ENCODE data around the gene DDAH2.

Gene DDAH2

DNA sequence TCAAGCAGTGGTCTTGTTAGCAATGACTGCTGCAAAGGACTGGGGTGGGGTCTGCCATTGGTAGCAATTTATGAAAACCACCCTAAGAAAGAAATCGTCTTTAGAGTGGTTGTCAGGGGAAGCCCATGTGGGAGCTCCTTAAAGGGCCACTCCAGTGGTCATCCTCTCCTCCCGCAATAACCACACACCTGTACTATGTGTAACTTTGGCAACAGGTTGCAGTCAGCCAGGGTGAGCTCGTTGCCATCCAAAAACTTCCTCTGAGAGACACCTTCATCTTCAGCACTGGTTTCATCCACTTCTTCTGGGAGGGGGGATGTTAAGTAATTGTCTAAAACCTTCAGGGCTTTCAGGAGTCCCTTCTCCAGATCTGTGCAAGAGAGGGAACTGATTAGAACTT, 2.9 kb upstream of the DDAH2 start:
- no peak for DNase-seq (ENCODE audit: low read depth)

DNA sequence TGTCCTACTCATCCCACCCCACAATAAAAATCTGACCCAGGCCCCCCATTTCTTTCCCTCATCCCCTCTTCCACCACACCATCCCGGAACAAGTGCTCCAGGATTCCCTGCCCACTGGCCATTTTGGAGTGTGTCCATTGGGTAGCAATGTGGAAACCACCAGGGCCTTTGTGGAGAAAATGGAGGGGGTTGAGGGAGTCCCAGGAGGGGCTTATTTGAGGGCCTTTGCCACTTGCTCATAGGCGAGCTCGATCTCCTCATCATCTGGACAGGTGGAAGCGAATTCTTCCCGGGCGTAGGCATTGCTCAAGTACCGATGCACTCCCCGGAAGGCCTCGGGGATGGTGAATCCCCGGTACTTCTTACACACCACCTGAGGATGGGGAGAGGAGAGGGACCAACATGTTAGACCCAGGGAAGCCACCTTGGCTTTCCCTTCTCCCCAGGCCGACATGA, 1.6 kb upstream of the DDAH2 start:
- DNase-seq (ENCODE audit: low read depth) = no peak

DNA sequence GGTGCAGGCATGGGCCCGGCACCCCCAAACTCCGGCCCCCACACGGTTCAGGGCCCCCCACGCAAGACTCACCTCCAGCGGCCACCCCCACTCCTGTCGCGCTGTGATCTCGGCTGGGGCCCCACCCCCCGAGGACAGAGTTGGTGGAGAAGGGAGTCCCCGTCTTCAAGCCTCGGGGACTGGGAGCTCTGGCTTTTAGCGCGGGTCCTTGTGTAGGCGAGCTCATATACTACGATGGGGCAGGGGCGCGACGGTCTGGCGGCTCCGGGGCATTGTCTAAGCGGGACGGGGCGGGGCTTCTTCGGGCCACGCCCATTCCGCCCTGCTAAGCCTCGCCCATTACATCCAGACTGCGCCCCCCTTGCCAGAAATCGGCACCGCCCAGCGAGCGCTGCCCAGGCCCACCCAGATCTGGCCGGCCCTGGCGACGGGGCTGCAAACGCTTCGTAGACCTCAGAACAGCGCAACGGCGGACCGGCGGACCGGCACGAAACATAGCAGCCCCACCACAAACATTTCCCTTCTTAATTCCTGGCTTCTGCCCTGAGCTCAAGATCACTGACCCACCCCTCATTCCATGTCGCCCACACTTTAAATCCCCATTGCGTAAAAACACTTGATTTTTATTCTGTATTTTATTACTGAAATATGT, 1.0 kb upstream of the DDAH2 start:
- peak; percentile 94 for DNase-seq (ENCODE audit: low read depth)

DNA sequence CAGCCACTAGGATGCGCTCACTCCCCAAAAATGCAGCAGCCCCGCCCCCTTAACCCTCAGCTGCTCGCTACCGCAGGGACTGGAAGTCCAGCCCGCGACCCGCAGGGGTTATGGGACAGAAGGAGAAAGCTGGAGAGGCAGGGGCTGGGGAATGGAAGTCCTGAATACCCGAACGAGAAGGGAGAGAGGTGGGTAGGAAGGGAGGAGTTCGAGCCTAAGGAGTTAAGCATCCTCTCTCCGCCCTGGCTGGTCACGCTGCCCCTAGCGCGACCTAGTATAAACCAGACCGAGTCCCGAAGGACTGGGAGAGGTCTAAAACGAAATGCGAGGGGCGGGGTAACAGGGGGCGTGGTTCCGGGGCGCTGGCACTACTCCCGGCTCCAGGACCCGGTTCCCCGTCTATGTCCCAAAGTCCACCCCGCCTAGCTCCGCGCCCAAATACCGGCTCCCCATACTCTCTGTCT, 448 bp upstream of the DDAH2 start:
- DNase-seq (ENCODE audit: low read depth) = peak; percentile 92

DNA sequence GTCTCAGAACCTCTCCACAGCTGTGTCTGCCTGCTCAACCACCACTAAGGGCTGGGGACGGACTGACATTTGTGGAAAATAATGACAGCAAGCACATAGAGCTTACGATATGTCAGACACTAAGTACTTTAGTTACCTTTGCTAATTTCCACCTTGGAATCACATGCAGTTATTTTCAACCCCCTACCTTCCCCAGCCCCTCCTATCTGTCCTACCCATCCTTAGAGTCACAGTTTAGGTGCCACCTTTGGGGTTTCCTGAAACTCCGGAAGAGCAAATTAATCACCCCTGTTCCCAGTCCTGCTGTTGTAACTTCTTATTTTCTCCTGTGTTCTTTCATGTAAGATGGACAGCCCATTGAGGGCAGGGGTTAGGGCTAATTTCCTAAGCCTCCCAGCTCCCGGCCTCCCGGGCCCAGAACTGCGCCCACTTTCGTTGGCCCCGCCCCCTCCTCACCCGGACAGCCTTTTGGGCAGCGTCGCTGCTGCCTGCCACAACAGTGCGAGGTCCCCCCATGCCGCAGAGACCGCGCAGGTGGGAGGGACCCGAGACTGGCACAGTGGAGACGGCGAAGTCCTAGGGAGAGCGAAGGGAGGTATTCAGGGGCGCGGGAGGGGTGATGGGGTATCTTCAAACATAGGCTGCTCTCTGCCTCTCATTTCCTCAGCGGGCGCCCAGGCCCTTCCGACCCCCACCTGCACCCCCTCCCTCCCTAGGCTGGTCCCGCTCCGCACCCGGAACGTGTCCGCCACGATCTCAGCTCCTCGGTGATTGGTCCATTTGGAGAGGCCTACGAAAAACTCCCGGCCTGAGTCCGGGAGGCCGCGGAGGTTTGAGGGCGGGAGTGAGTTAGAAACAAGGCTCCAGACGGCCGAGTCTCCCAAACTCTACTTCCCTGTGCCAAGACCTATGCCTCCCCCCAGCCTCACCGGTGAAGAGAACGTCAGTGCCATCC, 1.1 kb downstream of the DDAH2 start:
- DNase-seq (ENCODE audit: low read depth) = no peak

DNA sequence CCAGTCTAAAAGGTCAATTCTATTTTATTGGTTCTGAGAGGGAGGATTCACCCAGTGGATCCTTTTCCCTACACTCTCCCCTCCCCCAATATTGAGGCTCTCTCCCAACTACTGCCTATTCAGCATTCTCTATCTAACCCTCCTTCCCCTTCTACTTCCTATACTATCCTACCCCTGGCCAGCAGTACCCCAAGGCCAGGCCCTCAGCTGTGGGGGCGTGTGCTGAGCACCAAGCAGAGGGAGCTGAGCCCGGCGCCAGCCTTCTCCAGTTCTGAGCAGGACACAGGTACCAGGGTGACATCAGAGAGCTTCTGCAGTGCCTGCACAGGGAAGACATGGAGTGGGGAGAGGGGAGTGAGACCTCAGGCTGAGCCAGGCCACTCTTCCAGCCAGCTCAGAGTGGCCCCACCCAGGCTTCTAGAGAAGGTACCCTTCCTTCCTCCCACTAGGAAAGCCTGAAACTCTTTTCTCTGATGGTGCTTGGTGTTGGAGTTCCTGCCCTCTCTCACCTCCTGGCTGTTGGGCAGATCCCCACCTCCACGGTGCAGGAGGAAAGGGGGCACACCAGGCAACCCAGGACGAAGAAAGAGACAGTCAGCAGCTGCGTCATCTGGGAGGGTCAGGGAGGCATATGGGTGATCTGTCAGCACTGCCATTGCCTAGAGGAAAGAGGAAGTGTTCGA, 1.9 kb downstream of the DDAH2 start:
- DNase-seq (ENCODE audit: low read depth) = no peak

DNA sequence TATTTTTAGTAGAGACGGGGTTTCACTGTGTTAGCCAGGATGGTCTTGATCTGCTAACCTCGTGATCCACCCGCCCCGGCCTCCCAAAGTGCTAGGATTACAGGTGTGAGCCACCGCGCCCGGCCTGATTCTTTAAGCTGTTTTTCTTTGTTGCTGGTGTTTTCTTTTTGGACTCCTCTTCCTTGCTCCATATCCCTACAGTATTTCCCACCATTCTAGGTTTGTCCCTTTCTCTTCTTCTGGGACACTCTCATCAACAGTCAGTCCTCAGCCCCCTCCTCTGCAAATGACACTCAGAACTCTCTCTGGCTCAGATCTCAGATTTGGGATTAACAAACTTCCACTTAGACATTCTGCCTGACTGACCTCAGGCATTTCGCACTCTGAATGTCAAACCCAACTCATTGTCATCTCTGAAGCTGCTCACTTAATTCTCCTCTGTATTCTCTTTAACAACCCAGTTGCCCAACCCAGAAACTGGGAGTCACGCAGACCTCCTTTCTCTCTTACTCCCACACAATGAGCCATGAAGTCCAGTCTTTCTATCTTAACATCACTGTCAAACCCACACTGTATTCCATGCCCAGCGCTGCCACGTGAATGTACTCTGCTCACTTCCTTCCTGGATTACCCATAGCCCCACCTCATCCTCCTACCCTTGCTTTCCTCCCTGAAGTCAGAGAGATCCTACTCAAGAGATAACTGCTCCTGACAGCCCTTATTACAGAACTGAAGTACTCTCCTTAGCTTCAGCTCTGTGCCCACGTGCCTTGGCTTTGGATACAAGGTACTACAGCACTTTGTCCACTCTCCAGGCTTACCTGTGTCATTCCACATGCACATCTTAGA, 3.4 kb downstream of the DDAH2 start:
- DNase-seq (ENCODE audit: low read depth) = no peak

DNA sequence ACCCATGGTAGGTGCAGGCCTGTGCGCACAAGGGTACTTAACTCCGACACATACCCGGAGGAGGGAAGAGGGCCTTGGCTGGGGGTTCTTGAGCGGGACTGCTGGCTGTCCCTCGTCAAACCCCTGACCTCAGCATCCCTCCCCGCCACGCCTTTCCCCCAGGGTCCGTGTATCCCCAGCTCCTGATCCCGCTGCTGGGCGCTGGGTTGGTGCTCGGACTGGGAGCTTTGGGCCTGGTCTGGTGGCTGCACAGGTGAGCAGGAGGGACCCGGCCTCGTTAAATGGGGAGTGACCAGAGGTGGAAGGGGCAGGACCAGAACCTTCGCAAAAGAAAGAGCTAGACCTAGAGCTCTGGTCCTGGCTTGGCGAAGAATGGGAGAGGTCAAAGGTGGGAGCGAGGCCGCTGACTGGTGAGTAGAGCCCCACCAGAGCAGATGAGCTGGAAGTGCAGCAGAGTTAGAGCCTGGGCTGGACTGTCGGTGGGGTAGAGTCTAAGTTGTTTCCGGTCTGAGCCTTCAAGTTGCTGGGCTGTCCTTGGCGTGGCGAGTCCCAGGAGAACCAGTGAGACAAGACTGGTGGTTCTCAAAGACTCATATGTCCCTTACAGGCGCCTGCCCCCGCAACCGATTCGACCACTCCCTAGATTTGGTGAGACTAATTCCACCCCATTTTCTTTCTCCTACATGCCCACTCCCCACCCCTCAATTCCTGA, 5.0 kb downstream of the DDAH2 start:
- no peak for DNase-seq (ENCODE audit: low read depth)

DNA sequence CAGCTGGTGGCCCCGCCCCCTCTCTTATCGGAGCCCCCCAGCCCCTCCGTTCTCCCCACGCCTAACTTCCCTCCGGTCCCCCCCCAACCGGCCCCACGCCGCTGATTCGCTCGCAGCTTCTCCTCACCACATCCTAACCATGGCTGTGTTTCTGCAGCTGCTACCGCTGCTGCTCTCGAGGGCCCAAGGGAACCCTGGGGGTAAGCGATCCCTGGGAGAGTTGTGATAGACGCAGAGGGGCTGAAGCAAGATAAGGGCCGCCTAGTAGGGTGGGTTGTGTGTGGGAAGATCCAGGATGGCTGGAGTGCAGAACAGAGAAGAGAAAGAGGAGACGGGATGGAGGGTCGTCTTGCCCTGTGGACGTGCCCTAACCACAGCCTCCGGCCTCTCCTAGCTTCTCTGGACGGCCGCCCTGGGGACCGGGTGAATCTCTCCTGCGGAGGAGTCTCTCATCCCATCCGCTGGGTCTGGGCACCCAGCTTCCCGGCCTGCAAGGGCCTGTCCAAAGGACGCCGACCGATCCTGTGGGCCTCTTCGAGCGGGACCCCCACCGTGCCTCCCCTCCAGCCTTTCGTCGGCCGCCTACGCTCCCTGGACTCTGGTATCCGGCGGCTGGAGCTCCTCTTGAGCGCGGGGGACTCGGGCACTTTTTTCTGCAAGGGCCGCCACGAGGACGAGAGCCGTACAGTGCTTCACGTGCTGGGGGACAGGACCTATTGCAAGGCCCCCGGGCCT, 5.7 kb downstream of the DDAH2 start, which contains the start of gene MPIG6B:
Gene MPIG6B (plus strand): TSS at position 129 of the 735 bp plus-strand sequence. CDS start 11 bp downstream, at position 140.
- DNase-seq (ENCODE audit: low read depth) = no peak

DNA sequence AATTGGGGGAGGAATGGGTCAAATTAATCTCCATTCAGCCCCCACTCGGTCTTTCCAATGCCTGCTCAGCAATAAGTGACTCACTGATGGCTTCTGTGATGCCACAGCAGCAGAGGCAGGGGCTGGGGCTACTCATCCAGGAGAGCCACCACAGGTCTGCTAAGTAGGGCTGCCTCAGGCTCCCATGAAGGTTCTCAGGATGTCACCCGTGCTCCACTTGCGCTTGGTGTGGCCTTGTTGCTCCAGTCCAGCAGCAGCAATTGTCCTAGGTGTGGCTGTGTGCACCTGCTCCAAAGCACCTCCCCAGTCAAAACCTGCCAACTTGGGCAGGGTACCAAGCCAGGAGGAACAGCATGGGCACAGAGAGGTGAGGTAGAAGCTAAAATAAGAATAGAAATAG, 6.9 kb downstream of the DDAH2 start:
- DNase-seq (ENCODE audit: low read depth) = no peak

DNA sequence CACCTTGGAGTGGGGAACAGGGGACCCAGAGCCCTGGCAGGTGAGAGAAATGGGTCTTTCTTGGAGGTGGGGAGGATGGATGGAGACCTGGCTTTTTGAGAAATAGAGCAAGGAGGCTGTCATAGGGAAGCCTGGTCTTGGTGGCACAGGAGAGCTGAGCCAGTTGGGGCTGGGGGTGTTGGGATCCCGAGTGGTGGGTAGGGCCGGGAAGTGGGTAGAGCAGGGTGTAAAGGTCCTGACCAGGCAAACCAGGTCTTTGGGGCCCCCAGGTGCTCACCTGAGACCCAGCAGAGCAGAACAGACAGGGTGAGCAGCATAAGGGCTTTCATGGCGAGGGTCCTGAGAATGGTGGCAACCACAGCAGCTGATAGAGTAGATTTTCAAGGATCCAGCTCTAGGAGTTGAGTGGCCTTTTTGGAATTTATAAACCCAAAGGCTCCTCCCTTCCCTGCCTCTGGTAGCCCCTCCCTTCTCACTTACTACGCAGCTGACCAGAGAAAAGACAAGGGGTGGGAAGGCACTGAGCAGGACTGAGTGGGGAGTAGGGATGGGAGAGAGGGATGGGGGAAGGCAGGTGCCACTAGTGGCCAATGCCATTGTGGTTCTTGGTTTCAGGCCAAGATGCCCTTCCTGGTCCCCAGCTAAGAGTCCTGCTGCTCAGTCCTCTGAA, 7.6 kb downstream of the DDAH2 start, which contains the start of gene LY6G6C:
Gene LY6G6C (minus strand): TSS at position 396 of the 670 bp plus-strand sequence. CDS start 67 bp downstream, at position 329.
- DNase-seq (ENCODE audit: low read depth) = no peak

DNA sequence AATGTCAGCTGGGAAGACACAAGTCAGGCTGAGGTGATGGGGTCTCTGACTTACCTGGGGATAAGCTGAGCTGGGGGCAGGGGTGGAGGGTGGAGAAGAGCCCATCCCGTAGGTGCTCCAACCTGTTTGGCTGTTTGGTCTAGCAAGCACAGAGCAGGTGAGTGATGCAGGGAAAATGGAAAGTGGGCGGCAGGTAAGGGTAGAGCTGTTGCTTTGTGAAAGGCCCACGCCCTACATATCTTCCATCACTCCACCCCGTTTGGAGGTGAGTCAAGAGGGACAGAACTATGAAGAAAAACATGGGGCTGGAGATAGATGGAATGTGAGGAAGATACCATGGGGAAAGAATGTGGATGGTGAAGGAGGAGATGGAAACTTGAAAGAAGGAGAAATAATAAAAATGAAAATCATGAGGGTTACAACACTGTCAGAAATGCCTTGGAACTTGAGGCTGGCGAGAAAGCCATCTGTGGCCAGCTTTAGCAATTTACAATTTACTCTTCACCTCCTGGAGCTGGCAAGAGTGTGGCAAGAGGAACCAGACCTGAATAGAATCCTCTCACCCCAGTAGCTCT, 8.8 kb downstream of the DDAH2 start:
- DNase-seq (ENCODE audit: low read depth) = no peak

DNA sequence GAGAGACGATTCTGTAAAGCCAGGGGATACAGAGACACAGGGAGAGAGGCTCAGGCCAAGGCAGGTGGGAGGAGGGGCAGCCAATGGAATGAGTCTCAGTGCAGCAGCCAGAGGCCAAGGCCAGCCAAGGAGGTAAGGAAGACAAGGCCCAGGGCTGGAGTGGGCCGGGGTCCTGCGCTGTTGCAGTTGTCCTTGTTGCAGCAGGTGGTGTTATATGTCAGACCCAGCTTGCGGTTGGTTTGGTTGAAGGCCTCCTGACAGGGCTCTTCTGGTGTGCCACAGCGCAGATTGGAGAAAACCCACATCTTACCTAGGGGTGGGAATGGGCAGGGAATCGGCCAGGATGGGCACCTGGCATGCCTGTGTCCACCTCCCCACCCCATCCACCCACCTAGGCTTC, 10.1 kb downstream of the DDAH2 start:
- no peak for DNase-seq (ENCODE audit: low read depth)

DNA sequence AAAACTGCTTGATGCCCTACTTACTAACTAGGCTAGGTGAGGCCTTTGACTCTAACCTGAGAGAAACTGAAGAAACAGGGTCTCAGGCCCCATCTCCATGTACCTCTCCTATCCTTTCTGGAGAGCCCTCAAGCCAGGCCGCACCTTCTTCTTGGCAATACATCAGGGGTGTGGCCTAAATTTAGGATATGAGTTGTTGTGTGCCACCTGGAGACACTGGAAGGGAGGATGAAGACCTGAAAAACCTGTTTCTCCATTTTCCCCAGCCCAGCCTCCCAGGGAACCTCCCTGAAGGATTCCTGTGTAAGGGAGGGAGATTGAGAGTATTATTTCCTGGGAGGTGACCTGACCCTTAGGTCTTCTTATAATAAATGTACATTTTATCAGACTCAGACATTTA, 10.8 kb downstream of the DDAH2 start:
- DNase-seq (ENCODE audit: low read depth) = no peak

DNA sequence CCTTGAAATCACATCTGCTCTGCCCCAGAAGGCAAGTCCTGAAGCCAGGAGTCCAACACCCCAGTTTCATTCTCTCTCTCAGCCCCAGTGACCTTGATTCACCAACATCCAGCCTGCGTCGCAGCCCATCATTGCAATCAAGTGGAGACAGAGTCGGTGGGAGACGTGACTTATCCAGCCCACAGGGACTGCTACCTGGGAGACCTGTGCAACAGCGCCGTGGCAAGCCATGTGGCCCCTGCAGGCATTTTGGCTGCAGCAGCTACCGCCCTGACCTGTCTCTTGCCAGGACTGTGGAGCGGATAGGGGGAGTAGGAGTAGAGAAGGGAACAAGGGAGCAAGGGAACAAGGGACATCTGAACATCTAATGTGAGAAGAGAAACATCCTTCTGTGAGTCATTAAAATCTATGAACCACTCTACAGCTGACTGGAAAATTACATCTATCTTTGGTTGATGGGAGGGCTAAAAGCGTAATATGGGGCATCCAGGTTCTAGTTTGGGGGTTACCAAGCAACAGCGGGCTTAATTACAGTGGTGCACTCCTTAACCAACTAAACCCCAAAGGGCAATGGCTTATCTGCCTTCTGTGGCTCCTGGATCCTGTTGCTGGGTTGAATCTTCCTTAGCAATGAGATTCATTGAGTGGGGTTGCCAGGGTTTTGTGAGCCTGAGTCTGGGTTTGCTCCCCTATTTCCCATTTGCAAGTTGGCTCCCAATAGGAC, 11.4 kb downstream of the DDAH2 start:
- DNase-seq (ENCODE audit: low read depth) = no peak

DNA sequence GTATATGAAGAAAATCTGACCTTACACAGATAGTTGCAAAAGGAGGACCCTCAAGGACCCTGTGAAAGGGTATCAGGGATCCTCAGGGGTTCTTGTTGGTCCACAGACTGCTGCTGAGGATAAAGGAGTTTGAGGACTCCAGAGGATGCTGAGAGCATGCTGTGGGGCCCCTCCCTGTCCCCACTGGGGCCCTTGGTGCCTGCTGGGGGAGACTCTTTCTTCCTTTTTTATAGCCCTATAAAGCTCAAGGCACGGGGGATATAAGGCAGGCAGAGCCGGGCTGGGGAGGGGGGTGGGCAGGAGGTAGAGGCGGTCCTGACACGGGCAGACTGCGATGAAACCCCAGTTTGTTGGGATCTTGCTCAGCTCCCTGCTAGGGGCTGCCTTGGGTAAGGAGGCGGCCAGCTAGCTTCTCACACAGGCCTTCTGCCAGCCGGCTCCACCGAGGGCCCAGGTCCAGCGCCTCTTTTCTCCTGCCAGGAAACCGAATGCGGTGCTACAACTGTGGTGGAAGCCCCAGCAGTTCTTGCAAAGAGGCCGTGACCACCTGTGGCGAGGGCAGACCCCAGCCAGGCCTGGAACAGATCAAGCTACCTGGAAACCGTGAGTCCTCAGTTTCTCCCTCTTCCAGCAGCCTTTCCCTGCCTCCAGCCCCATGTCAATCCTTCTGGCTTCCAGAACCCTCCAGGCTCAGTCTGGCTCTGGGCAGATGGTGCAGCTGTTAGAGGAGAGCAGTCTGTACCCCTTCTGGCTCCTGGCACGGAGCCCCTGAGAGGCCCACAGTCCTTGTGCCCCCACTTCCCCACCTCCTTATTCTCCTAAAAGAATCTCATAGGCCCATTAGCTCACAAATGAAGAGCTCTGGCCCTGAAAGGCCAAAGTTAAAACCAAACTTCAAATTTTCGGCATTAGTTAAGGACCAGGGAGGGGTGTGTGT, 13.8 kb downstream of the DDAH2 start, which contains the start of gene LY6G6D:
Gene LY6G6D (plus strand): TSS at position 327 of the 937 bp plus-strand sequence. CDS start 8 bp downstream, at position 335.
- no peak for DNase-seq (ENCODE audit: low read depth)
